H9 (cell line): ENCODE data around the gene CSTF2. TPM values are rescaled to one million over a fixed set of nuclear protein-coding genes. Genes with fewer than 3 reads are reported as not detected.

Experiments
- DNase-seq: peaks from one replicate; pipeline ENCODE4 v3.0.0-alpha.2; 2017
- H2AFZ ChIP-seq: one replicate; pipeline ENCODE4 v1.6.1; 2013; ENCODE audit warnings: mild to moderate bottlenecking, low read length, control low read depth, moderate library complexity
- H2AK5ac ChIP-seq: 2 replicates; pipeline ENCODE4 v1.6.1; 2013; ENCODE audit warnings: low read length, control low read depth, mixed read lengths; ENCODE audit not compliant: insufficient read length
- H2BK120ac ChIP-seq: one replicate; pipeline ENCODE4 v1.6.1; 2013; ENCODE audit warnings: low read depth, mild to moderate bottlenecking, low read length, control low read depth, inconsistent platforms; ENCODE audit not compliant: poor library complexity, severe bottlenecking
- H2BK12ac ChIP-seq: 2 replicates; pipeline ENCODE4 v1.6.1; 2013; ENCODE audit warnings: low read length, control low read depth, mixed read lengths, low read depth; ENCODE audit not compliant: insufficient read length
- H2BK15ac ChIP-seq: 2 replicates; pipeline ENCODE4 v1.6.1; 2013; ENCODE audit warnings: low read depth, low read length, control low read depth
- H2BK20ac ChIP-seq: one replicate; pipeline ENCODE4 v1.6.1; 2013; ENCODE audit warnings: low read depth, mild to moderate bottlenecking, low read length, control low read depth, inconsistent platforms; ENCODE audit not compliant: poor library complexity, severe bottlenecking
- H2BK5ac ChIP-seq: 2 replicates; pipeline ENCODE4 v1.6.1; 2013; ENCODE audit warnings: low read length, control low read depth, mixed read lengths; ENCODE audit not compliant: insufficient read length
- H3K14ac ChIP-seq: 2 replicates; pipeline ENCODE4 v1.6.1; 2013; ENCODE audit warnings: low read length, control low read depth; ENCODE audit not compliant: insufficient read depth
- H3K18ac ChIP-seq: 2 replicates; pipeline ENCODE4 v1.6.1; 2013; ENCODE audit warnings: low read depth, mild to moderate bottlenecking, mixed read lengths, low read length, control low read depth; ENCODE audit not compliant: insufficient read length
- H3K23ac ChIP-seq: 2 replicates; pipeline ENCODE4 v1.6.1; 2013; ENCODE audit warnings: low read length, control low read depth, mixed read lengths, low read depth; ENCODE audit not compliant: insufficient read length
- H3K23me2 ChIP-seq: 2 replicates; pipeline ENCODE4 v1.6.1; 2013; ENCODE audit warnings: low read depth, mild to moderate bottlenecking, mixed read lengths, low read length, control low read depth; ENCODE audit not compliant: insufficient read length, poor library complexity, severe bottlenecking
- H3K27ac ChIP-seq: 2 replicates; pipeline ENCODE4 v1.5.1; 2013; ENCODE audit warnings: low read length, control low read depth, mixed read lengths, low read depth; ENCODE audit not compliant: insufficient read length
- H3K27me3 ChIP-seq: 2 replicates; pipeline ENCODE4 v1.6.1; 2013; ENCODE audit warnings: low read length, control low read depth, inconsistent platforms; ENCODE audit not compliant: insufficient read depth
- H3K4ac ChIP-seq: 2 replicates; pipeline ENCODE4 v1.6.1; 2013; ENCODE audit warnings: low read depth, mild to moderate bottlenecking, control low read depth, inconsistent platforms, low read length, moderate library complexity
- H3K4me1 ChIP-seq: 2 replicates; pipeline ENCODE4 v1.6.1; 2013; ENCODE audit warnings: low read length, control low read depth, inconsistent platforms; ENCODE audit not compliant: insufficient read depth
- H3K4me2 ChIP-seq: 2 replicates; pipeline ENCODE4 v1.6.1; 2013; ENCODE audit warnings: low read length, control low read depth, mixed read lengths; ENCODE audit not compliant: insufficient read length, insufficient read depth
- H3K56ac ChIP-seq: 2 replicates; pipeline ENCODE4 v1.6.1; 2013; ENCODE audit warnings: low read depth, mild to moderate bottlenecking, mixed read lengths, low read length, control low read depth; ENCODE audit not compliant: insufficient read length
- H3K79me1 ChIP-seq: 2 replicates; pipeline ENCODE4 v1.6.1; 2013; ENCODE audit warnings: low read depth, mild to moderate bottlenecking, moderate library complexity, low read length, control low read depth, inconsistent platforms; ENCODE audit not compliant: insufficient read depth, poor library complexity, severe bottlenecking
- H3K79me2 ChIP-seq: 2 replicates; pipeline ENCODE4 v1.6.1; 2013; ENCODE audit warnings: low read length, control low read depth, inconsistent platforms; ENCODE audit not compliant: insufficient read depth
- H3K9ac ChIP-seq: 2 replicates; pipeline ENCODE4 v1.6.1; 2013; ENCODE audit warnings: low read length, control low read depth, mixed read lengths; ENCODE audit not compliant: insufficient read length; ENCODE audit errors: extremely low read depth
- H3K9me3 ChIP-seq: one replicate; pipeline ENCODE4 v1.6.1; 2013; ENCODE audit warnings: low read depth, low read length, inconsistent platforms; ENCODE audit not compliant: control insufficient read depth
- H3T11ph ChIP-seq: one replicate; pipeline ENCODE4 v1.6.1; 2013; ENCODE audit warnings: mild to moderate bottlenecking, low read length, control low read depth, inconsistent platforms
- H4K20me1 ChIP-seq: one replicate; pipeline ENCODE4 v1.6.1; 2013; ENCODE audit not compliant: control insufficient read depth, insufficient read length, insufficient read depth
- H4K5ac ChIP-seq: 2 replicates; pipeline ENCODE4 v1.6.1; 2013; ENCODE audit warnings: low read depth, mild to moderate bottlenecking, mixed read lengths, low read length, control low read depth; ENCODE audit not compliant: insufficient read length
- H4K8ac ChIP-seq: replicated peaks from 2 replicates; pipeline ENCODE4 v1.6.1; 2013; ENCODE audit warnings: low read length, control low read depth, mixed read lengths, low read depth; ENCODE audit not compliant: insufficient read length
- H4K91ac ChIP-seq: 2 replicates; pipeline ENCODE4 v1.6.1; 2013; ENCODE audit warnings: low read depth, mild to moderate bottlenecking, moderate library complexity, mixed read lengths, low read length, control low read depth; ENCODE audit not compliant: insufficient read length
- H3K27ac Mint-ChIP-seq, 3 experiments: 2 replicates in 2 of 3; 3 replicates in 1 of 3; pipeline ENCODE4 v1.8.0; 2020 to 2021; ENCODE audit warnings: mixed read lengths in 3 of 3, mild to moderate bottlenecking in 1 of 3, moderate library complexity in 1 of 3
- H3K27me3 Mint-ChIP-seq: 2 replicates; pipeline ENCODE4 v1.8.0; 2021; ENCODE audit warnings: low read depth, mild to moderate bottlenecking, moderate library complexity, mixed read lengths
- H3K36me3 Mint-ChIP-seq, 3 experiments: 2 replicates in 2 of 3; 3 replicates in 1 of 3; pipeline ENCODE4 v1.8.0; 2020 to 2021; ENCODE audit warnings: low read depth in 3 of 3, mixed read lengths in 3 of 3; ENCODE audit not compliant: insufficient read depth in 1 of 3
- H3K4me1 Mint-ChIP-seq, 2 experiments: 2 replicates each; pipeline ENCODE4 v1.8.0; 2020; ENCODE audit warnings: mixed read lengths in 2 of 2
- H3K4me3 Mint-ChIP-seq, 2 experiments: 2 replicates in 1 of 2; 3 replicates in 1 of 2; pipeline ENCODE4 v1.8.0; 2020 to 2021; ENCODE audit warnings: mild to moderate bottlenecking in 2 of 2, mixed read lengths in 2 of 2, moderate library complexity in 1 of 2
- H3K9me3 Mint-ChIP-seq, 2 experiments: 2 replicates in 1 of 2; 3 replicates in 1 of 2; pipeline ENCODE4 v1.8.0; 2020; ENCODE audit warnings: mild to moderate bottlenecking in 2 of 2, mixed read lengths in 2 of 2, moderate library complexity in 1 of 2
- CTCF ChIP-seq: fragments of 200-600 bp; sonication (generic); conservative IDR thresholded peaks from 3 replicates; pipeline ENCODE4 v1.8.0; 2021; ENCODE audit warnings: antibody characterized with exemption, mild to moderate bottlenecking
- WGBS: extraction: QIAGEN DNeasy Blood & Tissue Kit; methylation state at CpG from one replicate; pipeline ENCODE4 v1.1.7; 2013; ENCODE audit warnings: missing lambda C conversion rate, low lambda C conversion rate, mixed read lengths; ENCODE audit not compliant: insufficient read length; ENCODE audit errors: extremely low coverage; 5-methylcytosine and 5-hydroxymethylcytosine counted together
- total RNA-seq: library from RNA; stranded (reverse); gene quantifications from 2 replicates; pipeline ENCODE4 v1.2.1, GENCODE V29; 2021

The CSTF2 gene
- total RNA-seq, 1 experiment from 2014 or later, result 30.2 TPM

DNA sequence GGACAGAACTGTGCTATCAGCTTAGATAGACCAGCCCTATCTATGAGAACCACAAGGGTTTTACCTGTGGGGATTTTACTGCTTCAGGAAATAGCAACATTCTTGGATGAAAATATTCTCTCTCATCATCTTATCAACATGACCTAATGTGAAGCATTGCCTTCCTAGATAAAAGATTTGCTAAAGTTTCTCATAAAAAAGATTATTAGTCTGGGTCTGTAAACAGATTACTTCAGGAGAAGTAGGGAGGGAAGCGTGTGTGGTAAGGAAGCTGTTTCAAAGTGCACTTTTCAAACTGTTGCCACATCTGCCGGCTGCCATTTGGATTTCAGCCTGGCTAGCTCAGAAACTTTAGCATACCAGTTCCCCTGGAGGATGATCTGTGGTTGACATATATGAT lies 54.1 kb downstream of the CSTF2 start, which contains the start of gene NOX1:
TSS of gene NOX1 (minus strand) at position 35 of the 400 bp plus-strand sequence. CDS start 220 bp downstream, outside the sequence.
- H2BK20ac ChIP-seq, result no peak within 1 kb of the TSS
- Mint-ChIP-seq H3K36me3 (peaks cover 0 to 2% (median 2%) of the 10 kb centered on the region in 3 experiments; a peak in 2 of 7 replicates), H3K4me1 (peaks cover 3% of the 10 kb centered on the region in 2 experiments), H3K9me3 (peaks cover 48 to 53% of the 10 kb centered on the region in 2 experiments), H3K27me3 (no peaks in the 10 kb centered on the region), H3K27ac (no peak within 1 kb of the TSS), H3K4me3 (no peak within 1 kb of the TSS)
- H4K20me1 ChIP-seq, result no peaks in the 10 kb centered on the region
- H3K4ac ChIP-seq, result no peak within 1 kb of the TSS
- no peak within 1 kb of the TSS for H2AFZ ChIP-seq
- H3T11ph ChIP-seq, result no peak within 1 kb of the TSS
- no peaks in the 10 kb centered on the region for H3K79me1 ChIP-seq
- H3K23me2 ChIP-seq, result no peaks in the 10 kb centered on the region
- H4K8ac ChIP-seq, result no peak within 1 kb of the TSS
- H3K23ac ChIP-seq, result no peak within 1 kb of the TSS
- no peaks in the 10 kb centered on the region for H3K4me1 ChIP-seq
- no peak within 1 kb of the TSS for H3K27ac ChIP-seq
- no peaks in the 10 kb centered on the region for H3K27me3 ChIP-seq
- no peak within 1 kb of the TSS for H3K18ac ChIP-seq
- H3K4me2 ChIP-seq, result no peak within 1 kb of the TSS
- no peak for TF ChIP-seq CTCF
- no peak within 1 kb of the TSS for H3K56ac ChIP-seq
- H3K9me3 ChIP-seq, result peaks cover 45% of the 10 kb centered on the region
- H2BK15ac ChIP-seq, result no peak within 1 kb of the TSS
- no peak within 1 kb of the TSS for H2BK12ac ChIP-seq
- no peak within 1 kb of the TSS for H2BK120ac ChIP-seq
- no peaks in the 10 kb centered on the region for H3K79me2 ChIP-seq
- no peak within 1 kb of the TSS for H4K5ac ChIP-seq
- H3K9ac ChIP-seq, result no peak within 1 kb of the TSS
- H2BK5ac ChIP-seq, result no peak within 1 kb of the TSS
- no CpG with 5 or more reads among the region's 2 CpGs for WGBS
- no peak within 1 kb of the TSS for H3K14ac ChIP-seq
- DNase-seq, result no peak
- H2AK5ac ChIP-seq, result no peak within 1 kb of the TSS
- no peak within 1 kb of the TSS for H4K91ac ChIP-seq
